GM12874 (cell line): Measurements from ENCODE around the gene FBXO47.

Source experiments
- TF ChIP-seq, protein P1 (sequence below): IDR thresholded peaks from 2 replicates; pipeline ENCODE4 v1.5.1; 2011; ENCODE audit warnings: low read depth, mild to moderate bottlenecking, control low read depth, low read length, moderate library complexity; ENCODE audit not compliant: insufficient read depth

FBXO47 gene

DNA sequence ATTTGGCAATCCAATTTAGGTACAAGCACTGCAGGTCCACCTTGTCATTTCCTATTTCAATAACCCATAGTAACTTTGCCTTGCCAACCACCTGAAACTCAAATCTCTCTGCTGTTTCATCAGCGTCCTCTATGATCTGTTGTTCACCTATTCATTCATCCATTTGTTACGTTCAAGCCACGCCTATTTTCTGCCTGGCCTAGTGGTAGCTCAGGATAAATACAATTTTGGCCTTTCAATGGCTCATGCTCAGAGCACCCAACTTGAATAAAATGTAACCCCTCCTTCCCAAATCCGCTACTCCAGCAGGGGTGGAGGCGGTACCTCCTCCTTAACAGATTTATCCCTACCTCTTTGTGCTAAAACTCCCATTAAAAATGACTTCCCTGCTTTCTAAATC is 3.6 kb upstream of the FBXO47 start:
- TF ChIP-seq, protein P1, sequence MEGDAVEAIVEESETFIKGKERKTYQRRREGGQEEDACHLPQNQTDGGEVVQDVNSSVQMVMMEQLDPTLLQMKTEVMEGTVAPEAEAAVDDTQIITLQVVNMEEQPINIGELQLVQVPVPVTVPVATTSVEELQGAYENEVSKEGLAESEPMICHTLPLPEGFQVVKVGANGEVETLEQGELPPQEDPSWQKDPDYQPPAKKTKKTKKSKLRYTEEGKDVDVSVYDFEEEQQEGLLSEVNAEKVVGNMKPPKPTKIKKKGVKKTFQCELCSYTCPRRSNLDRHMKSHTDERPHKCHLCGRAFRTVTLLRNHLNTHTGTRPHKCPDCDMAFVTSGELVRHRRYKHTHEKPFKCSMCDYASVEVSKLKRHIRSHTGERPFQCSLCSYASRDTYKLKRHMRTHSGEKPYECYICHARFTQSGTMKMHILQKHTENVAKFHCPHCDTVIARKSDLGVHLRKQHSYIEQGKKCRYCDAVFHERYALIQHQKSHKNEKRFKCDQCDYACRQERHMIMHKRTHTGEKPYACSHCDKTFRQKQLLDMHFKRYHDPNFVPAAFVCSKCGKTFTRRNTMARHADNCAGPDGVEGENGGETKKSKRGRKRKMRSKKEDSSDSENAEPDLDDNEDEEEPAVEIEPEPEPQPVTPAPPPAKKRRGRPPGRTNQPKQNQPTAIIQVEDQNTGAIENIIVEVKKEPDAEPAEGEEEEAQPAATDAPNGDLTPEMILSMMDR, result no peak

DNA sequence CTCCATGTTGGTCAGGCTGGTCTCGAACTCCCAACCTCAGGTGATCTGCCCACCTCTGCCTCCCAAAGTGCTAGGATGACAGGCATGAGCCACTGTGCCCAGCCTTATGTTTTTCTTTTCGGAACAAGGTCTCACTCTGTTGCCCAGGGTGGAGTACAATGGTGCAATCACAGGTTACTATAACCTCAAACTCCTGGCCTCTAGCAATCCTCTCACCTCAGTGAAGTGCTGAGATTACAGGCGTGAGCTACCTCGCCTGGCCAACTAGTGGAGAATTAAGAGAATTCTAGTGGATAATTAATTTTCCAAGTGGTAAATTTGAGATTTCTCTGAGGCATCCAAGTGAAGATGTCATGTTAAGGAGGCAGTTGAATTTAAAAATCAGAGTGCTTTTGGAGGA is 2.9 kb upstream of the FBXO47 start:
- TF ChIP-seq, protein P1, result no peak

DNA sequence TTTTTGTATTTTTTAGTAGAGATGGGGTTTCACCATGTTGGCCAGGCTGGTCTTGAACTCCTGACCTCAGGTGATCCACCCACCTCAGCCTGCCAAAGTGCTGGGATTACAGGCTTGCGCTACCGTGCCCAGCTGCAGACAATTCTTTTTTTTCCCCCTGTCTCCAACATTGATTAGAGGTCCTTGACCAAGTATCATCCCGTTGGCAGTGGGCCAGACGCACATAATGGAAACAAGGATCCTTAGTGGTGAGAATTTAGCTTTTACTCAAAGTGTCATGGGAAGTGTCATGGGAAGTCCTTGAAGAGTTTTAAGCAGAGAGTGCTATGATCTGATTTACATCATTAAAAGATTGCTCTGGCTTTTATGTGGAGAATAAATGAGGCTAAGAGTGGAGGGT is 2.1 kb upstream of the FBXO47 start:
- TF ChIP-seq, protein P1, result no peak

DNA sequence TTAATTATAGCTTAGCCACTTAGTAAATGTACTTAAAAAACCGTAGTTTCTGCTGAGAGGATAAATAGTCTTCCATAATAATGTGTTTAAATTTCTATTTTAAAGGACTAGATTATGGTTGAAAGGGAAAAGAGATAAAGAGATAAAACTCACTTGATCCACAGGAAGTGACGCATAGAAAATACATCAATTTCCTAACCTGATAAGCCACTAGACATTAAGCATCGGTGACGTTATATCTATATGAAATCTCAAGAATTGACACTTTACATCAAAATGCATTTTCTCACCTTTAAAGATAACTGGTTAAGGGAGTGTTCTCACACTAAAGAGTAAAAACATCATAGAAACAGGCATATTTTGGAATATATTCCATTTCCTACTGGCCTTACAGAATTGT is 5.8 kb downstream of the FBXO47 start:
- TF ChIP-seq, protein P1, result no peak

DNA sequence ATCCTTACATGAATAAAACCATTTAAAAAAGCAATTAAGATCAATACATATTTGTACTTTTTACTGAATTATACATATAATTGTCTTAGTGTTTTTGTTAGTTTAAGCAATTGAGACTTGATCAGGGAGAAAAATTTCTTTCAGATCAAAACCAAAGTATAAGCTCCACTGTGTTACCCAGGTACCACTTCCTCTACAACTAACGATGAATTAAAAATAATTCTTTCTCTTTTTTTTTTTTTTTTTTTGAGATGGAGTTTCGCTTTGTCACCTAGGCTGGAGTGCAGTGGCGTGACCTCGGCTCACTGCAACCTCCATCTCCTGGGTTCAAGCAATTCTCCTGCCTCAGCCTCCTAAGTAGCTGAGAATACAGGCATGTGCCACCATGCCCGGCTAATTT is 6.8 kb downstream of the FBXO47 start:
- TF ChIP-seq, protein P1, result no peak

DNA sequence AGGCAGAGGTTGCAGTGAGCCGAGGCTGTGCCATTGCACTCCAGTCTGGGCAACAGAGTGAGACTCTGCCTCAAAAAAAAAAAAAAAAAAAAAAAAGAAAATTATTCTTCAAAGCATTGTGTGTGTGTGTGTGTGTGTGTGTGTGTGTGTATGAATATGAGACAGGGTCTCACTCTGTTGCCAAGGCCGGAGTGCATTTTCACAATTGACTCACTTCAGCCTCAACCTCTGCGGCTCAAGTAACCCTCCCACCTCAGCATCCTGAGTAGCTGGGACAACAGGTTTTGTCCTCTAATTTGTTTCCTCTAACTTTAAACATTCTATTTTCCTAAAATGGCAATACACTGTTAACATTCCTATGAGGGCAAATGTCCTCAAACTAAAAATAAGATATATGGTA is 7.7 kb downstream of the FBXO47 start:
- TF ChIP-seq, protein P1, result no peak

DNA sequence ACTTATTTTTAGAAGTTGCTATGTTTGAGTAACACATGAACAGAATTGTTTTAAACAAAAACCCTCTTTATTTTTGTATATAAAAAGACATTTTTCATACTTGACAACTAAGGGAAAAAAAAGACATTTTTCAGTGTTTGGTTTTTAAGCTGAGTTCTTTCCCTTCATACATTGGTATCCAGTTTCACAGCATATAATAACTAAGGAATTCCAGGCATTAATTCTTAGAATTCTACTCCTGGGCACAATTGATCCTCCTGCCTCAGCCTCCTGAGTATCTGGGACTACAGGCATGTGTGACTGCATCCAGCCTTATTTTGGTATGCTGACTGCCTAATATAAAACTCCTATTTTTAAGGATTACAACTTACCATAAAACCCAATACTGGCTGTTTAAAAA is 8.4 kb downstream of the FBXO47 start:
- TF ChIP-seq, protein P1, result no peak

DNA sequence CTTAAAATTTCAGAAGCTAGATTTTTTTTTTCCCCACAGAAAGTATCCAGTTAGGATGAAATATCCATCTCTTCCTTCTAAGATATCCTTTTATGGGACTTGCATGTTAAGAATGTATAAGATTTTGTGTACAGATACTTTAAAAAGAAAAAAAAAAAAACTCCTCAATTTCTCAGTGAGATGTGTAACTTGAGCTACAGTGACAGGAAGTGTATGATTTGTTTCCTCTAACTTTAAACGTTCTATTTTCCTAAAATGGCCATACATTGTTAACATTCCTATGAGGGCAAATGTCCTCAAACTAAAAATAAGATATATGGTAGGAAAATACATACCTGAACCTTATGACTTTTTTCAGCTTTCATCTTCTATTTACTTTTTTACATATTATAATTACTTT is 8.9 kb downstream of the FBXO47 start:
- TF ChIP-seq, protein P1, result no peak
